Measurements from ENCODE around the gene GAPDH. TPM values are rescaled to one million over a fixed set of nuclear protein-coding genes. Genes with fewer than 3 reads are reported as not detected.

The GAPDH gene
- total and polyA plus RNA-seq, 2 experiments from 2014 or later: 7,726 to 7,868 TPM

GRCh38 chr12:6567112-6567670, 32.9 kb downstream of the GAPDH start:
- peak overlapping the region; percentile 73 for H2AFZ ChIP-seq
- H3K27ac ChIP-seq: peak overlapping the region; percentile 89
- no peaks in the 10 kb centered on the region for H3K9me3 ChIP-seq (ENCODE audit: low read depth)
- in situ Hi-C loops (cut with MboI): no loop called here
- H3K4me1 ChIP-seq (ENCODE audit: insufficient read depth): peaks cover 16% of the 10 kb centered on the region
- peaks cover 66% of the 10 kb centered on the region for H3K79me2 ChIP-seq (ENCODE audit: insufficient read depth)
- WGBS, 2 experiments (ENCODE audit: low coverage in 1 of 2, low lambda C conversion rate in 2 of 2, missing lambda C conversion rate in 2 of 2): 38 to 41% methylated on average over 8 of the region's 8 CpGs
- H3F3A ChIP-seq (ENCODE audit: insufficient read depth): peaks cover 40% of the 10 kb centered on the region
- no peaks in the 10 kb centered on the region for H3K27me3 ChIP-seq (replicated peaks; ENCODE audit: insufficient read depth)
- H4K20me1 ChIP-seq (ENCODE audit: insufficient read depth): no peaks in the 10 kb centered on the region
- H3K9me2 ChIP-seq (ENCODE audit: insufficient read depth): no peaks in the 10 kb centered on the region
- no peak for TF ChIP-seq EZH2phosphoT487 (IDR thresholded peaks at IDR 0.05; ENCODE audit: insufficient read depth, low read depth)
- no peak for TF ChIP-seq EZH2 (IDR thresholded peaks at IDR 0.05; ENCODE audit: insufficient read depth, poor library complexity, severe bottlenecking)
- peak overlapping the region; percentile 88 for H3K9ac ChIP-seq
- H3K4me2 ChIP-seq (ENCODE audit: unreplicated experiment): peak overlapping the region; percentile 94
- peak; percentile 31 for DNase-seq
- H3K4me3 ChIP-seq: peak overlapping the region; percentile 93
- peaks cover 42% of the 10 kb centered on the region for H3K36me3 ChIP-seq (ENCODE audit: low read depth)

- Histone ChIP-seq H3K36me3 (ENCODE audit: low read depth) (peaks cover 47% of the 10 kb centered on the region), H3K27me3 (replicated peaks; ENCODE audit: insufficient read depth) (no peaks in the 10 kb centered on the region), H3K27ac (peak overlapping the region; percentile 89), H3K4me1 (ENCODE audit: insufficient read depth) (peaks cover 16% of the 10 kb centered on the region), H3K4me2 (ENCODE audit: unreplicated experiment) (peak overlapping the region; percentile 94), H3K9me3 (ENCODE audit: low read depth) (no peaks in the 10 kb centered on the region), H3K79me2 (ENCODE audit: insufficient read depth) (peaks cover 51% of the 10 kb centered on the region), H3K4me3 (peak overlapping the region; percentile 93), H4K20me1 (ENCODE audit: insufficient read depth) (no peaks in the 10 kb centered on the region), H3K9ac (peak overlapping the region; percentile 88; the same call in 1 of the 2 replicates), H2AFZ (no peak overlapping the region), H3F3A (ENCODE audit: insufficient read depth) (peaks cover 53% of the 10 kb centered on the region), H3K9me2 (ENCODE audit: insufficient read depth) (no peaks in the 10 kb centered on the region)
- TF ChIP-seq EZH2 (IDR thresholded peaks at IDR 0.05; ENCODE audit: insufficient read depth, poor library complexity, severe bottlenecking): no peak
- TF ChIP-seq EZH2phosphoT487 (IDR thresholded peaks at IDR 0.05; ENCODE audit: insufficient read depth, low read depth): no peak
- no peak for DNase-seq
- in situ Hi-C loops (cut with MboI): no loop called here
- WGBS, 2 experiments (ENCODE audit: low coverage in 1 of 2, low lambda C conversion rate in 2 of 2, missing lambda C conversion rate in 2 of 2): 83 to 89% methylated on average over 12 of the region's 12 CpGs
These were observed 35.0 kb downstream of the GAPDH start for GRCh38 chr12:6569312-6569711.

GRCh38 chr12:6569786-6570185, 35.5 kb downstream of the GAPDH start:
- Histone ChIP-seq H3K36me3 (ENCODE audit: low read depth) (peaks cover 51% of the 10 kb centered on the region), H3K9ac (no peak overlapping the region), H3K27me3 (replicated peaks; ENCODE audit: insufficient read depth) (no peaks in the 10 kb centered on the region), H3K79me2 (ENCODE audit: insufficient read depth) (peaks cover 46% of the 10 kb centered on the region), H2AFZ (no peak overlapping the region), H3K4me2 (ENCODE audit: unreplicated experiment) (no peak overlapping the region), H4K20me1 (ENCODE audit: insufficient read depth) (no peaks in the 10 kb centered on the region), H3K27ac (no peak overlapping the region; the same call in 1 of the 2 replicates), H3K9me2 (ENCODE audit: insufficient read depth) (no peaks in the 10 kb centered on the region), H3K9me3 (ENCODE audit: low read depth) (no peaks in the 10 kb centered on the region), H3F3A (ENCODE audit: insufficient read depth) (peaks cover 57% of the 10 kb centered on the region), H3K4me1 (ENCODE audit: insufficient read depth) (peaks cover 16% of the 10 kb centered on the region), H3K4me3 (no peak overlapping the region)
- in situ Hi-C loops (cut with MboI): no loop called here
- no peak for DNase-seq
- 80 to 86% methylated on average over 7 of the region's 7 CpGs for WGBS, 2 experiments (ENCODE audit: low coverage in 1 of 2, low lambda C conversion rate in 2 of 2, missing lambda C conversion rate in 2 of 2)
- TF ChIP-seq EZH2phosphoT487 (IDR thresholded peaks at IDR 0.05; ENCODE audit: insufficient read depth, low read depth): no peak
- TF ChIP-seq EZH2 (IDR thresholded peaks at IDR 0.05; ENCODE audit: insufficient read depth, poor library complexity, severe bottlenecking): no peak

GRCh38 chr12:6570264-6570887, 36.1 kb downstream of the GAPDH start:
- DNase-seq: peak; percentile 57
- H3K27ac ChIP-seq: no peak overlapping the region; the same call in 1 of the 2 replicates
- no peak overlapping the region for H2AFZ ChIP-seq
- no peaks in the 10 kb centered on the region for H3K9me3 ChIP-seq (ENCODE audit: low read depth)
- no peaks in the 10 kb centered on the region for H3K27me3 ChIP-seq (replicated peaks; ENCODE audit: insufficient read depth)
- in situ Hi-C loops (cut with MboI): no loop called here
- H3K36me3 ChIP-seq (ENCODE audit: low read depth): peaks cover 56% of the 10 kb centered on the region
- no peaks in the 10 kb centered on the region for H3K9me2 ChIP-seq (ENCODE audit: insufficient read depth)
- no peak overlapping the region for H3K4me3 ChIP-seq
- no peak overlapping the region for H3K4me2 ChIP-seq (ENCODE audit: unreplicated experiment)
- peaks cover 16% of the 10 kb centered on the region for H3K4me1 ChIP-seq (ENCODE audit: insufficient read depth)
- WGBS, 2 experiments (ENCODE audit: low coverage in 1 of 2, low lambda C conversion rate in 2 of 2, missing lambda C conversion rate in 2 of 2): 48 to 49% methylated on average over 7 of the region's 7 CpGs
- H3F3A ChIP-seq (ENCODE audit: insufficient read depth): peaks cover 63% of the 10 kb centered on the region
- no peak overlapping the region for H3K9ac ChIP-seq
- peaks cover 40% of the 10 kb centered on the region for H3K79me2 ChIP-seq (ENCODE audit: insufficient read depth)
- TF ChIP-seq EZH2phosphoT487 (IDR thresholded peaks at IDR 0.05; ENCODE audit: insufficient read depth, low read depth) (no peak), EZH2 (IDR thresholded peaks at IDR 0.05; ENCODE audit: insufficient read depth, poor library complexity, severe bottlenecking) (no peak)
- H4K20me1 ChIP-seq (ENCODE audit: insufficient read depth): no peaks in the 10 kb centered on the region
